ENCODE measurements around the gene C16orf92. TPM values are rescaled to one million over a fixed set of nuclear protein-coding genes. Genes with fewer than 3 reads are reported as not detected.
"Not testable (repeated sequence)": the region's sequence is repeated elsewhere in the genome, so short reads cannot be mapped to it uniquely, and the experiment has no call there.

C16orf92 gene
- total RNA-seq, 1 donor from 2014 or later = not detected

- ChIA-PET POLR2A (no interaction called here), CTCF (no interaction called here)
- no peaks in the 10 kb centered on the region for H3K36me3 Mint-ChIP-seq (ENCODE audit: low read depth)
- H3K27me3 Mint-ChIP-seq = peaks cover 9% of the 10 kb centered on the region
- no peak for TF ChIP-seq CTCF (IDR thresholded peaks at IDR 0.05)
- DNase-seq = no peak
- no peak overlapping the region for H3K4me3 Mint-ChIP-seq
- peaks cover 15% of the 10 kb centered on the region for H3K4me1 Mint-ChIP-seq
- no peak for ATAC-seq (ENCODE audit: low read depth)
- H3K9me3 Mint-ChIP-seq = no peaks in the 10 kb centered on the region
- H3K27ac Mint-ChIP-seq = no peak overlapping the region
- intact Hi-C loops (cut with micrococcal nuclease) = no loop called here
Observed at GRCh38 chr16:30016555-30017276, 6.3 kb upstream of the C16orf92 start.

GRCh38 chr16:30017277-30017656 lies 5.7 kb upstream of the C16orf92 start:
- H3K27ac Mint-ChIP-seq = no peak overlapping the region
- ATAC-seq (ENCODE audit: low read depth) (no peak), DNase-seq (no peak)
- CTCF ChIA-PET = no interaction called here
- no peak for TF ChIP-seq CTCF (IDR thresholded peaks at IDR 0.05)
- intact Hi-C loops (cut with micrococcal nuclease) = no loop called here
- peaks cover 11% of the 10 kb centered on the region for H3K4me1 Mint-ChIP-seq
- peaks cover 4% of the 10 kb centered on the region for H3K27me3 Mint-ChIP-seq
- no peak overlapping the region for H3K4me3 Mint-ChIP-seq
- no peaks in the 10 kb centered on the region for H3K9me3 Mint-ChIP-seq
- no peaks in the 10 kb centered on the region for H3K36me3 Mint-ChIP-seq (ENCODE audit: low read depth)
- POLR2A ChIA-PET = no interaction called here

- H3K9me3 Mint-ChIP-seq; DNase-seq; intact Hi-C loops (cut with micrococcal nuclease); H3K4me3 Mint-ChIP-seq; H3K36me3 Mint-ChIP-seq (ENCODE audit: low read depth); H3K27ac Mint-ChIP-seq; H3K27me3 Mint-ChIP-seq; CTCF ChIA-PET; ATAC-seq (ENCODE audit: low read depth): not testable (repeated sequence)
- POLR2A ChIA-PET = interaction anchor here (0.7 kb wide), 1 partner anchor 43 kb away, joined by 3 read pairs; no protein-coding TSS in a partner anchor
- H3K4me1 Mint-ChIP-seq = peaks cover 11% of the 10 kb centered on the region
Observed at GRCh38 chr16:30017937-30018336, 5.1 kb upstream of the C16orf92 start.

GRCh38 chr16:30018731-30019158 lies 4.3 kb upstream of the C16orf92 start:
- POLR2A ChIA-PET = interaction anchor here (0.9 kb wide), 1 partner anchor 328 kb away, joined by 3 read pairs; no protein-coding TSS in a partner anchor
- DNase-seq = no peak
- H3K27me3 Mint-ChIP-seq = no peaks in the 10 kb centered on the region
- CTCF ChIA-PET = interaction anchor here (1.0 kb wide), 1 partner anchor 327 kb away, joined by 3 read pairs; no protein-coding TSS in a partner anchor
- H3K36me3 Mint-ChIP-seq (ENCODE audit: low read depth) = no peaks in the 10 kb centered on the region
- intact Hi-C loops (cut with micrococcal nuclease) = no loop called here
- H3K4me3 Mint-ChIP-seq = no peak overlapping the region
- no peak overlapping the region for H3K27ac Mint-ChIP-seq
- ATAC-seq (ENCODE audit: low read depth) = no peak
- TF ChIP-seq CTCF (IDR thresholded peaks at IDR 0.05) = no peak
- peaks cover 11% of the 10 kb centered on the region for H3K4me1 Mint-ChIP-seq
- no peaks in the 10 kb centered on the region for H3K9me3 Mint-ChIP-seq

DNA sequence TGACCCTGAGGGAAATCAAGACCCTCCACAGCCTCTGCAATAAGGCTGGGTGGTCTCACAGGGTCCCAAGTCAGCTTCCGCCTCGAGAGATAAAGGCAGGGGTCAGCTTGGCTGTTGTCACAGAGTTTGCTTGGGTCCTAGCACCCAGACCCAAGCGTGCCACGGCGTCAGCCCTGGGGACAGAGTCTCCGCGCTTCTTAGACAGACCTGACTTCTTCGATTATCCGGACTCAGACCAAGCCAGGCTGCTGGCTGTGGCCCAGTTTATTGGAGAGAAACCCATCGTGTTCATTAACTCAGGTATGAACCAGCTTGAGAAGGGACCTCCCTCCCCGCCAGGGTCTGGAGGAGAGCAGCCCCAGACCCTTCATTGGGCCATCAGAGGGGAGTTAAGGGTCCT lies 588 bp downstream of the C16orf92 start:
- DNase-seq = no peak
- Mint-ChIP-seq H3K36me3 (ENCODE audit: low read depth) (no peaks in the 10 kb centered on the region), H3K4me1 (peaks cover 11% of the 10 kb centered on the region), H3K27ac (no peak overlapping the region), H3K9me3 (no peaks in the 10 kb centered on the region), H3K27me3 (peaks cover 24% of the 10 kb centered on the region), H3K4me3 (no peak overlapping the region)
- TF ChIP-seq CTCF (IDR thresholded peaks at IDR 0.05) = no peak
- ATAC-seq (ENCODE audit: low read depth) = no peak
- ChIA-PET POLR2A (no interaction called here), CTCF (interaction anchor here (0.5 to 1.2 kb wide), 3 partner anchors 178 to 323 kb away, joined by 3 to 4 read pairs (median 3); no protein-coding TSS in a partner anchor)
- intact Hi-C loops (cut with micrococcal nuclease) = no loop called here

Measured in activated B cell treated with CpG ODN at 0.5 μM for 24 hours (primary cell).